HG02870 (cell line): ENCODE data around the gene ANKRD42.
A peak's percentile ranks its signal among the peaks of the same experiment; 100 is the strongest.

Experiments
- ATAC-seq: cut with Tn5 transposase; IDR thresholded peaks from one replicate; pipeline ENCODE4 v1.9.1; 2021; ENCODE audit warnings: mild to moderate bottlenecking, moderate library complexity; ENCODE audit not compliant: unreplicated experiment

Gene ANKRD42

DNA sequence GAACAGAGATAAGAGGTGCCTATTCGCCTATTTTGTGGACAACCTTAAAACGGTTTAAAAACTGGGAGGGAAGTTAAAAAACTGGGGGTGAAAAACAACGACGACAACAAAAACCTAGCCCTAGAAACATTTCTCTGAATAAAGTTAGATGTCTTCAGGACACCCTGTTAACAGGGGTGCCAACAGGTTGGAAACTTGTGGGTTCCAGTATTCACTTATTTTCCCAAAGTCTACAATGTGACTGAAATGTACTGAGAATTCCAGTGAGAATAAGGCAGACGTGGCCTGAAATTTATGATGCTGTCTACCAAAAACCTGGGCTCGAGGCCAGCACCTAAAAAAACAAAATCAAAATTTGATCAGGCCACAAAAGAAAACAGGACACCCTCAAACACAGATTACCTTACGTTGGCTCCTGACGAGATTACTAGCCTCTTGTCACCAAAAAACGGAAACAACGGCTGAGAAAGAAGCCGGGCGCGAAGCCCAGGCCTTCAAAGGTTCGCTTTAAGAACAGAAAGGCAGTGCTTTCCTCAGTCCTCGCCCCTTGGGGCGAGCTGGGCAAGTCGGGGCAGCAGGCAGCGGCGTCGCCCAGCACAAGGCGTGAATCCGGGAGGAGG, 91.7 kb downstream of the ANKRD42 start:
- peak; percentile 36 for ATAC-seq

DNA sequence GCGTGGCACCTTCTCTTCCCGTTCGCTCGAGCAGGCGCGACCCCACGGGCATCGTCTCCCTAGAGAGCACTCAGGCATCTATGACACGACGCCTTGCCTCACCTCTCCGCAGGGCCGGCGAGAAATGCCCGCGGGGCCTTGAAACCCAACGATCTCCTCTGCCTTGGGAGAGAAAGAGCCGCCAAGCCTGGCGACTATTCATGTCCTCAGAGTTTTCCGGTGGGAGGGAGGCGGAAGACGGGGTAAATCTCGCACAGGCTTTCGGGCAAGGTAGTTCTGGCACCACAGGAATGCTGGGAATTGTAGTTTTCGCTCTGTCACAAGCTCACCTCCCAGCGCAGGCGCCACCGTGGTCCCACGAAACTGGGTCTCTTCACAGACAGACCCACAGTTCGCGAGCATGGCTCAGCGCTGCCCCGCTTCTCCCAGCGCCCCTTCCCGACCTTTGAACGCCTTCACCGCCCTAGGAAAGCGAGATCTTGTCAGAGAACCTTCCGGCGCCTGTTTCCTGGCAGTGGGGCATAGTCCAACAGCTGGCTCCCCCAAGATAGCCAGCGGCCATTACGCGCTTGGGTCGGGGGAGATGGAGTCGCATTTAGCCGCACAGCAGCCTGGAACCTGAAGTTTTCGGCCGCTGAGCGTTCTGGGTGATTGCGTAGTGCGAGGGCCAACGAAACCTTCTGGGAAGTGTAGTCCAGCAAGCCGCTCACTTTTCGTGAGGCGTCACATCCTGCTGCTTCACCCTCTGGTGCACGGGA, 92.4 kb downstream of the ANKRD42 start, which contains the start of gene CCDC90B:
CCDC90B (minus strand) TSS at position 597 of the 758 bp plus-strand sequence; CDS start at position 202, 395 bp downstream.
- peak; percentile 86 for ATAC-seq

DNA sequence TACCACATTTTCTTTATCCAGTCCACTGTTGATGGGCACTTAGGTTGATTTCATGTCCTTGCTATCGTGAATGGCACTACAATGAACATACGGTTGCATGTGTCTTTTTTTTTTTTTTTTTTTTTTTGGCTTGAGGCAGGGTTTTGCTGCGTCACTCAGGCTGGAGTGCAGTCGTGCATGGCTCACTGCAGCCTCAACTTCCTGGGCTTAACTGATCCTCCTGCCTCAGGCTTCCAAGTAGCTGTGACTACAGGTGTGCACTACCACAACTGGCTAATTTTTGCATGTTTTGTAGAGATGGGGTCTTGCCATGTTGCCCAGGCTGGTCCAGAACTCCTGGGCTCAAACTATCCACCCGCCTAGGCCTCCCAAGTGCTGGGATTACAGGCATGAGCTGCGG, 94.1 kb downstream of the ANKRD42 start:
- no peak for ATAC-seq

DNA sequence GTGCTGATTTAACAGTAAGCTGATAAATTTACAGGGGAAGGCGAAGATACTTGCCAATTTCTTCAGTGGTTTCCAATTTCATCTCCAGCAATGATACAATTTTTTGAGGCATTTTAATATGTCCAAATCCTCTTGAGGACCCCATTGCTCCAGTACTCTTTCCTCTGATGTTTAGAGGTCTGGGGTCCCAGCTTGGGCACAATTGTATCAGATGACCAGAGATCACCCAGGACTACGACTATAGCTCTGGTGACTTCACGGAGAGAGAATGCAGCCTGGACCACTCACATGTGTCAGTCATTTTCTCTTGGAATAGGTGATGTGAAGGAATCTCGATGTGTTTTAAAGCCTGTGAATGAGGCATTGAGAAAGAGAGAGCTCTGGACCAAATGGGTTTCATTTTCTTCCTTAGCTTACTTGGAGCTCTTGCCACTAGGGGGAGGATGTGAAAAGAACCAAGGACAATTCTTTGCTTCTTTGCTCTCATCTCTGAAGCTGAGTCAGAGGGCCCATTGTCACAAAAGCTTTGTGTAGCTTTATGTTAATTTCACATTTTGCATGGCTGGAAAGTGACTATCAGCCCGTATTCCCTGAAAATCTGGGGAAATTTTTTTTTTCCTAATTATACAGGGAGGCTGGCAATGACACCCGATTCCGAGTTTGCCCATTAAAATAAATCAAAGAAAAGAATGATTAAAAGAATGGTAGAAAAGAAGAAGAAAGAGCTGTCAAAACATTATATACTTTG, 99.4 kb downstream of the ANKRD42 start:
- ATAC-seq: peak; percentile 55

DNA sequence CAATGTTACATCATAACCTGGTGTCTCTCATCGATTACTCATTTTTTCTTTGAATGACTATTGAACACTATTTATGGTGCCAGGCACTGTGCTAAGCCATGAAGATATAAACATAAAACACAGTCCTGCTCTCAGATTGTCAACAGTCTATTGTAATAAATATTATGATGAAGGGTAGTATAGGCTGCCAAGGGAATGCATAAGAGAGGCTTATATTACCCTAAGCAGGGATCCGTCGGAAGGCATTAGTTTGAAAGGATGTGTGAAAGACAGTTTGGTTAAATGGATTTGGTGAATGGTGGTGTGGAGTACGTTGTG, 99.9 kb downstream of the ANKRD42 start:
- ATAC-seq: no peak

DNA sequence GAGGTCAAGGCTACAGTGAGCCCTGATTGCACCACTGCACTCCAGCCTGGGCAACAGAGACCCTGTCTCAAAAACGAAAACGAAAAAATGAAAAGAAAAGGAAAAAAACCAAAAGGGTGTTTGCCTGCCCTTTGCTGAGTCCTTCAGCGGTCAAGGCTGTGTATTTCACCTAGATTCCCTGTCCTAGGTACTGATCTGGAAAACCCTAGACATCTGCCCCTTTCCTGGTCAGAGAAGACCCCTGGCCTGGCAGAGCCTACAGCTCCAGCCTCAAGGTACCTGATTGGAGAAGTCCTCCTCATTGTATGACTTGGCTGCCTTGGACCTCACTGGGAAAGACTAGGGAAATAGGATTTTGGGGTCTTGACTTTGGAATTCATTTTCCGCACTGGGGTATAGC, 100.7 kb downstream of the ANKRD42 start:
- no peak for ATAC-seq
